ENCODE measurements around the gene RAP1GDS1. TPM values are rescaled to one million over a fixed set of nuclear protein-coding genes. Genes with fewer than 3 reads are reported as not detected.

RAP1GDS1 gene
- polyA plus RNA-seq, 1 donor (not counting 4 experiments of a cell fraction or from before 2014, with no cell fraction given): 58.1 TPM

DNA sequence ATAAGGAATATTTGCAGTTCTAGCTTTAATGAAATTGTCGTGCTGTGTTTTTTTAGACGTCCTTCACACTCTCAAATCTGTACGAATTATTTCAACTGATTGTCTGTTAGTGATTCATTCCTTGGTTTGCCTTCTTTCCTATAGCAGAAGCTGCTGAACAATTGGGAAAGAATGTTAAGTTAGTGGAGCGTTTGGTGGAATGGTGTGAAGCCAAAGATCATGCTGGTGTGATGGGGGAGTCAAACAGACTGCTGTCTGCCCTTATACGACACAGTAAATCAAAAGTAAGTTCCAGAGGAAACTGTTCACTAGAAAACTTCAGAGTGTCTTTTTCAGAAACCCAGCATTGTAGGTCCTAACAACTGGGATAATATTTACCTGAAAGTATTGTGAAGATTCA lies 159.9 kb downstream of the RAP1GDS1 start:
- no peaks in the 10 kb centered on the region for H3K9me3 ChIP-seq (ENCODE audit: control insufficient read depth, low read depth, low read length)
- dilution Hi-C loops (cut with MboI; ENCODE audit: extremely low pct_ligation_motif_present, low sequenced_read_pairs): no loop called here
- no peaks in the 10 kb centered on the region for H3K9me1 ChIP-seq (ENCODE audit: control insufficient read depth, extremely low read depth, insufficient read depth, low read length)
- no peak for DNase-seq (ENCODE audit: low read depth, low spot score)
- H4K20me1 ChIP-seq (ENCODE audit: control insufficient read depth, extremely low read depth, insufficient read depth, low read length): no peaks in the 10 kb centered on the region
- no peak overlapping the region for H3K27ac ChIP-seq (ENCODE audit: control insufficient read depth, insufficient read depth, low read length)
- H3K36me3 ChIP-seq (ENCODE audit: control insufficient read depth in 2 of 2, extremely low read depth in 1 of 2, insufficient read depth in 2 of 2, low read length in 2 of 2): peaks cover 4 to 6% of the 10 kb centered on the region in 2 experiments
- no peak overlapping the region for H3K4me3 ChIP-seq (ENCODE audit: control insufficient read depth in 2 of 3, extremely low read depth in 1 of 3, insufficient read depth in 2 of 3, low read depth in 1 of 3, low read length in 3 of 3)
- no peaks in the 10 kb centered on the region for H3K4me1 ChIP-seq (ENCODE audit: control insufficient read depth, extremely low read depth, insufficient read depth, low read length)
- TF ChIP-seq EZH2 (IDR thresholded peaks at IDR 0.05; ENCODE audit: low read length): no peak
- TF ChIP-seq, protein P1, sequence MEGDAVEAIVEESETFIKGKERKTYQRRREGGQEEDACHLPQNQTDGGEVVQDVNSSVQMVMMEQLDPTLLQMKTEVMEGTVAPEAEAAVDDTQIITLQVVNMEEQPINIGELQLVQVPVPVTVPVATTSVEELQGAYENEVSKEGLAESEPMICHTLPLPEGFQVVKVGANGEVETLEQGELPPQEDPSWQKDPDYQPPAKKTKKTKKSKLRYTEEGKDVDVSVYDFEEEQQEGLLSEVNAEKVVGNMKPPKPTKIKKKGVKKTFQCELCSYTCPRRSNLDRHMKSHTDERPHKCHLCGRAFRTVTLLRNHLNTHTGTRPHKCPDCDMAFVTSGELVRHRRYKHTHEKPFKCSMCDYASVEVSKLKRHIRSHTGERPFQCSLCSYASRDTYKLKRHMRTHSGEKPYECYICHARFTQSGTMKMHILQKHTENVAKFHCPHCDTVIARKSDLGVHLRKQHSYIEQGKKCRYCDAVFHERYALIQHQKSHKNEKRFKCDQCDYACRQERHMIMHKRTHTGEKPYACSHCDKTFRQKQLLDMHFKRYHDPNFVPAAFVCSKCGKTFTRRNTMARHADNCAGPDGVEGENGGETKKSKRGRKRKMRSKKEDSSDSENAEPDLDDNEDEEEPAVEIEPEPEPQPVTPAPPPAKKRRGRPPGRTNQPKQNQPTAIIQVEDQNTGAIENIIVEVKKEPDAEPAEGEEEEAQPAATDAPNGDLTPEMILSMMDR (optimal IDR thresholded peaks at IDR 0.05 in 1 of 3, IDR thresholded peaks at IDR 0.05 in 1 of 3, conservative IDR thresholded peaks at IDR 0.05 in 1 of 3; ENCODE audit: extremely low read depth in 1 of 3, insufficient read depth in 2 of 3, low read length in 3 of 3): no peak
- H3K4me2 ChIP-seq (ENCODE audit: control insufficient read depth, extremely low read depth, insufficient read depth, low read depth, low read length): no peak overlapping the region
- H3K79me2 ChIP-seq (ENCODE audit: control insufficient read depth, insufficient read depth, low read length): no peaks in the 10 kb centered on the region
- H3K27me3 ChIP-seq (ENCODE audit: control insufficient read depth, extremely low read depth, insufficient read depth, low read length): no peaks in the 10 kb centered on the region
- H3K9ac ChIP-seq (ENCODE audit: control insufficient read depth, extremely low read depth, insufficient read depth, low read length): no peak overlapping the region
- peak; percentile 23 for FAIRE-seq
- H2AFZ ChIP-seq (ENCODE audit: control insufficient read depth, low read length): no peak overlapping the region

DNA sequence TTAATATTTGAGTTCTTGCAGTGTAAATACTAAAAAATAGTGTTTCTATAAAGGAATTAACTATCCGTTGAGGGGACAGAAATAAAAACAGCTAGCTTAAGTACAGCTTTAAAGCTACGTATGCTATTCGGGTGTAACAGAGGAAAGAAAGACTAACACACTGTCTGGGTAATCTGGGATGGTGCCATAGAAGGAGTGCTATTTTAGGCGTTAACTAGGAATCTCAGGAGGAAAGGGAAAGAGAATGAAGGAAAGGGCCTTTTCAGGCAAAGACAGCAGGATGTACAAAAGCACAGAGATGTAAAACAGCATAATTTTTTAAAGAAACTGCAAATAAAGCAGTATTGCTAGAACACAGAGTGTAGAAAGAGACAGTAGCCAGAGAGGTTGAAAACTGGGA lies 161.8 kb downstream of the RAP1GDS1 start:
- FAIRE-seq (no peak), DNase-seq (ENCODE audit: low read depth, low spot score) (no peak)
- Histone ChIP-seq H3K4me3 (ENCODE audit: control insufficient read depth in 2 of 3, extremely low read depth in 1 of 3, insufficient read depth in 2 of 3, low read depth in 1 of 3, low read length in 3 of 3) (no peak overlapping the region), H3K4me1 (ENCODE audit: control insufficient read depth, extremely low read depth, insufficient read depth, low read length) (no peaks in the 10 kb centered on the region), H3K9me1 (ENCODE audit: control insufficient read depth, extremely low read depth, insufficient read depth, low read length) (no peaks in the 10 kb centered on the region), H3K27me3 (ENCODE audit: control insufficient read depth, extremely low read depth, insufficient read depth, low read length) (no peaks in the 10 kb centered on the region), H3K9ac (ENCODE audit: control insufficient read depth, extremely low read depth, insufficient read depth, low read length) (no peak overlapping the region), H3K36me3 (ENCODE audit: control insufficient read depth in 2 of 2, extremely low read depth in 1 of 2, insufficient read depth in 2 of 2, low read length in 2 of 2) (peaks cover 4 to 6% of the 10 kb centered on the region in 2 experiments), H3K27ac (ENCODE audit: control insufficient read depth, insufficient read depth, low read length) (no peak overlapping the region), H3K9me3 (ENCODE audit: control insufficient read depth, low read depth, low read length) (no peaks in the 10 kb centered on the region), H4K20me1 (ENCODE audit: control insufficient read depth, extremely low read depth, insufficient read depth, low read length) (no peaks in the 10 kb centered on the region), H2AFZ (ENCODE audit: control insufficient read depth, low read length) (no peak overlapping the region), H3K79me2 (ENCODE audit: control insufficient read depth, insufficient read depth, low read length) (no peaks in the 10 kb centered on the region), H3K4me2 (ENCODE audit: control insufficient read depth, extremely low read depth, insufficient read depth, low read depth, low read length) (no peak overlapping the region)
- TF ChIP-seq, protein P1 (optimal IDR thresholded peaks at IDR 0.05 in 1 of 3, IDR thresholded peaks at IDR 0.05 in 1 of 3, conservative IDR thresholded peaks at IDR 0.05 in 1 of 3; ENCODE audit: extremely low read depth in 1 of 3, insufficient read depth in 2 of 3, low read length in 3 of 3): no peak
- TF ChIP-seq EZH2 (IDR thresholded peaks at IDR 0.05; ENCODE audit: low read length): no peak
- dilution Hi-C loops (cut with MboI; ENCODE audit: extremely low pct_ligation_motif_present, low sequenced_read_pairs): no loop called here
